HG03442 (cell line): ENCODE data around the gene PLS1.

Source experiments
- ATAC-seq: cut with Tn5 transposase; IDR thresholded peaks from one replicate; pipeline ENCODE4 v1.9.1; 2021; ENCODE audit warnings: mild to moderate bottlenecking, moderate library complexity; ENCODE audit not compliant: unreplicated experiment

Gene PLS1

GRCh38 chr3:142636664-142637063 lies 40.5 kb downstream of the PLS1 start:
- ATAC-seq: no peak

- no peak for ATAC-seq
Observed at GRCh38 chr3:142638291-142638690, 42.1 kb downstream of the PLS1 start.

- no peak for ATAC-seq
Observed at GRCh38 chr3:142641504-142641903, 45.3 kb downstream of the PLS1 start.

GRCh38 chr3:142642956-142643355 lies 46.8 kb downstream of the PLS1 start:
- ATAC-seq: no peak

- ATAC-seq: no peak
Observed at GRCh38 chr3:142644502-142644901, 48.3 kb downstream of the PLS1 start.

GRCh38 chr3:142645236-142645793 lies 49.1 kb downstream of the PLS1 start:
- ATAC-seq: no peak

GRCh38 chr3:142646020-142646785 lies 50.0 kb downstream of the PLS1 start:
- ATAC-seq: no peak

GRCh38 chr3:142647856-142648255 lies 51.7 kb downstream of the PLS1 start:
- ATAC-seq: no peak

GRCh38 chr3:142648950-142649349 lies 52.8 kb downstream of the PLS1 start:
- no peak for ATAC-seq

- no peak for ATAC-seq
Observed at GRCh38 chr3:142650001-142650693, 54.0 kb downstream of the PLS1 start.

- no peak for ATAC-seq
Observed at GRCh38 chr3:142651711-142652110, 55.5 kb downstream of the PLS1 start.

- ATAC-seq: no peak
Observed at GRCh38 chr3:142652826-142653292, 56.7 kb downstream of the PLS1 start.

- no peak for ATAC-seq
Observed at GRCh38 chr3:142656575-142656974, 60.4 kb downstream of the PLS1 start.

- ATAC-seq: no peak
Observed at GRCh38 chr3:142657033-142657432, 60.8 kb downstream of the PLS1 start.

- no peak for ATAC-seq
Observed at GRCh38 chr3:142660383-142660782, 64.2 kb downstream of the PLS1 start.

GRCh38 chr3:142660893-142661292 lies 64.7 kb downstream of the PLS1 start:
- no peak for ATAC-seq

- ATAC-seq: no peak
Observed at GRCh38 chr3:142663865-142664264, 67.7 kb downstream of the PLS1 start.

- no peak for ATAC-seq
Observed at GRCh38 chr3:142664311-142664710, 68.1 kb downstream of the PLS1 start.

- no peak for ATAC-seq
Observed at GRCh38 chr3:142664819-142665218, 68.6 kb downstream of the PLS1 start.

- no peak for ATAC-seq
Observed at GRCh38 chr3:142670120-142670519, 73.9 kb downstream of the PLS1 start.

GRCh38 chr3:142676151-142676550 lies 80.0 kb downstream of the PLS1 start:
- ATAC-seq: no peak

GRCh38 chr3:142680710-142681109 lies 84.5 kb downstream of the PLS1 start:
- no peak for ATAC-seq
